ENCODE data around the gene MSRB1.

GRCh38 chr16:1978476-1979120 lies 35.6 kb upstream of the MSRB1 start:
- TF ChIP-seq REST (IDR thresholded peaks at IDR 0.05; ENCODE audit: insufficient replicate concordance, low read depth) (no peak), SPI1 (IDR thresholded peaks at IDR 0.05; ENCODE audit: borderline replicate concordance, low read depth) (no peak)

All from HL-60 (cell line).